ENCODE results near the gene FGB. TPM values are rescaled to one million over a fixed set of nuclear protein-coding genes. Genes with fewer than 3 reads are reported as not detected.
A peak's percentile ranks its signal among the peaks of the same experiment; 100 is the strongest.

The FGB gene
- total and polyA plus RNA-seq, 2 of the 13 experiments (the other 11 are each of a cell fraction or from before 2014, with no cell fraction given): 226 to 784 TPM

DNA sequence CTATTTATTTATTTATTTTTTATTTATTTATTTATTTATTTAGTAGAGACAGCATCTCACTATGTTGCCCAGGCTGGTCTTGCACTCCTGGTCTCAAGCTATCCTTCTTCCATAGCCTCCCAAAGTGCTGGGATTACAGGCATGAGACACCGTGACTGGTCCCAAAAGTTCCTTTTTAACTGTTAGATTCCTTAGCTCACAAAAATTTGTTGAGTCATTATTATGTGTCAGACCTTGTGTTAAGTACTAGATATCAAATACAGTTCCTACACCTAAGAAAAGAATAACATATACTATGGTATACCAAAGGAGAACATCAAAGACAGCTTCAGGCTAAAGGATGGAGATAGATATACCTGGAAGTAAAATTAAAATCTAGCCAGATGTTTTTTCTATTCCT, 16.1 kb downstream of the FGB start:
- H3K4me3 ChIP-seq (replicated peaks in 1 of 3; ENCODE audit: insufficient read depth in 1 of 3, low read depth in 2 of 3, low read length in 3 of 3): no peak overlapping the region
- CTCF ChIA-PET (ENCODE audit: low intra/inter-chr PET ratio, low total read pairs): no interaction called here
- no peaks in the 10 kb centered on the region for H4K20me1 ChIP-seq (ENCODE audit: insufficient read depth, low read length)
- BruUV-seq (replicated peaks): no TSS peak
- in situ Hi-C loops (cut with HindIII; ENCODE audit: extremely low pct_ligation_motif_present, low pct_unique_long_range_greater_than_20kb): no loop called here
- POLR2A ChIA-PET: interaction anchor here (0.8 to 3.3 kb wide), 3 partner anchors 12 to 34 kb away, joined by 3 to 26 read pairs (median 25); partner anchors contain the start of genes FGA and FGG
- H3K9me3 ChIP-seq (ENCODE audit: low read length): no peaks in the 10 kb centered on the region
- H3K27ac ChIP-seq (ENCODE audit: extremely low read length, insufficient read depth, low read length): no peak overlapping the region
- H3K4me2 ChIP-seq (ENCODE audit: low read depth, low read length): no peak overlapping the region
- DNase-seq (ENCODE audit: low spot score) (no peak), FAIRE-seq (no peak), ATAC-seq (no peak)
- peaks cover 31% of the 10 kb centered on the region for H3K4me1 ChIP-seq (ENCODE audit: insufficient read depth, low read length)
- no peaks in the 10 kb centered on the region for H3K79me2 ChIP-seq (ENCODE audit: insufficient read depth, low read length)
- no peak overlapping the region for H2AFZ ChIP-seq (ENCODE audit: low read length)
- no peaks in the 10 kb centered on the region for H3K36me3 ChIP-seq (replicated peaks in 1 of 2; ENCODE audit: control insufficient read depth in 1 of 2, insufficient read depth in 2 of 2, low read length in 2 of 2)
- no peaks in the 10 kb centered on the region for H3K27me3 ChIP-seq (ENCODE audit: control insufficient read depth in 1 of 2, insufficient read depth in 2 of 2, low read length in 2 of 2)
- no peak for TF ChIP-seq CCDC6 (CRISPR knock-in tag; IDR thresholded peaks at IDR 0.05)
- peak; percentile 57; the same call in 1 of the 2 replicates for TF ChIP-seq NFE2L2 (IDR thresholded peaks at IDR 0.05; ENCODE audit: low read length)
- no peak for TF ChIP-seq MTF2 (CRISPR knock-in tag; IDR thresholded peaks at IDR 0.05; ENCODE audit: borderline replicate concordance)
- TF ChIP-seq HMG20B (CRISPR knock-in tag; conservative IDR thresholded peaks at IDR 0.05): no peak
- 0 out of 4 replicates have a peak, but pooled peaks of 1 of the 2 experiments have one; percentile 1 for TF ChIP-seq MAFK (conservative IDR thresholded peaks at IDR 0.05 in 1 of 2, IDR thresholded peaks at IDR 0.05 in 1 of 2; ENCODE audit: low read length in 2 of 2)
- no peak overlapping the region for H3K9ac ChIP-seq (ENCODE audit: insufficient read depth, low read depth, low read length)
- WGBS (ENCODE audit: low lambda C conversion rate): 100% methylated on average over 1 of the region's 1 CpG
- intact Hi-C loops (cut with micrococcal nuclease; ENCODE audit: unreplicated experiment): no loop called here

DNA sequence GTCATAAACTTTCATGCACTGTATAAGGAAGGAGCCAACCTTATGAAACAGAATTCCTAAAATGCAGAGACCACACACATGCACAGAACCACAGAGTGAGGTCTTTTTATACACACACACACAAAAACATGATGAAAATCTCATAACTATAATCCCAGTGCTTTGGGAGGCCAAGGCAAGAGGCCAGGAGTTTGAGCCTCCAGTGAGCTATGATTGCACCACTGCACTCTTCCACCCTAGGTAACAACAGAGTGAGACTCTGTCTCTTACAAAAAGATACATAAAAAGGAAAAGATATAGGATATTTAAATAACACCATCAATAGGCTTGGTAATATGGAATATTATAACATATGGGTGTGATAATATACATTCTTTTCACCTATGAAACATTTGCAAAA, 17.1 kb downstream of the FGB start:
- BruUV-seq (replicated peaks): no TSS peak
- DNase-seq (ENCODE audit: low spot score) (no peak), FAIRE-seq (no peak), ATAC-seq (no peak)
- Histone ChIP-seq H3K9ac (ENCODE audit: insufficient read depth, low read depth, low read length) (no peak overlapping the region), H3K27ac (ENCODE audit: extremely low read length, insufficient read depth, low read length) (no peak overlapping the region), H3K79me2 (ENCODE audit: insufficient read depth, low read length) (no peaks in the 10 kb centered on the region), H3K4me2 (ENCODE audit: low read depth, low read length) (no peak overlapping the region), H2AFZ (ENCODE audit: low read length) (no peak overlapping the region), H3K9me3 (ENCODE audit: low read length) (no peaks in the 10 kb centered on the region), H3K4me1 (ENCODE audit: insufficient read depth, low read length) (peaks cover 41% of the 10 kb centered on the region), H3K27me3 (ENCODE audit: control insufficient read depth in 1 of 2, insufficient read depth in 2 of 2, low read length in 2 of 2) (no peaks in the 10 kb centered on the region), H4K20me1 (ENCODE audit: insufficient read depth, low read length) (no peaks in the 10 kb centered on the region), H3K36me3 (replicated peaks in 1 of 2; ENCODE audit: control insufficient read depth in 1 of 2, insufficient read depth in 2 of 2, low read length in 2 of 2) (no peaks in the 10 kb centered on the region), H3K4me3 (replicated peaks in 1 of 3; ENCODE audit: insufficient read depth in 1 of 3, low read depth in 2 of 3, low read length in 3 of 3) (no peak overlapping the region)
- ChIA-PET POLR2A (no interaction called here), CTCF (ENCODE audit: low intra/inter-chr PET ratio, low total read pairs) (no interaction called here)
- intact Hi-C loops (cut with micrococcal nuclease; ENCODE audit: unreplicated experiment) (no loop called here), in situ Hi-C loops (cut with HindIII; ENCODE audit: extremely low pct_ligation_motif_present, low pct_unique_long_range_greater_than_20kb) (no loop called here)
- TF ChIP-seq, protein P1, sequence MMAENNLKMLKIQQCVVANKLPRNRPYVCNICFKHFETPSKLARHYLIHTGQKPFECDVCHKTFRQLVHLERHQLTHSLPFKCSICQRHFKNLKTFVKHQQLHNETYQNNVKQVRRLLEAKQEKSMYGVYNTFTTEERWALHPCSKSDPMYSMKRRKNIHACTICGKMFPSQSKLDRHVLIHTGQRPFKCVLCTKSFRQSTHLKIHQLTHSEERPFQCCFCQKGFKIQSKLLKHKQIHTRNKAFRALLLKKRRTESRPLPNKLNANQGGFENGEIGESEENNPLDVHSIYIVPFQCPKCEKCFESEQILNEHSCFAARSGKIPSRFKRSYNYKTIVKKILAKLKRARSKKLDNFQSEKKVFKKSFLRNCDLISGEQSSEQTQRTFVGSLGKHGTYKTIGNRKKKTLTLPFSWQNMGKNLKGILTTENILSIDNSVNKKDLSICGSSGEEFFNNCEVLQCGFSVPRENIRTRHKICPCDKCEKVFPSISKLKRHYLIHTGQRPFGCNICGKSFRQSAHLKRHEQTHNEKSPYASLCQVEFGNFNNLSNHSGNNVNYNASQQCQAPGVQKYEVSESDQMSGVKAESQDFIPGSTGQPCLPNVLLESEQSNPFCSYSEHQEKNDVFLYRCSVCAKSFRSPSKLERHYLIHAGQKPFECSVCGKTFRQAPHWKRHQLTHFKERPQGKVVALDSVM (CRISPR knock-in tag; IDR thresholded peaks at IDR 0.05): peak; percentile 90
- TF ChIP-seq ZNF143 (CRISPR knock-in tag; IDR thresholded peaks at IDR 0.05): no peak
